Measurements from ENCODE around the gene ARL10.

Gene ARL10, protein sequence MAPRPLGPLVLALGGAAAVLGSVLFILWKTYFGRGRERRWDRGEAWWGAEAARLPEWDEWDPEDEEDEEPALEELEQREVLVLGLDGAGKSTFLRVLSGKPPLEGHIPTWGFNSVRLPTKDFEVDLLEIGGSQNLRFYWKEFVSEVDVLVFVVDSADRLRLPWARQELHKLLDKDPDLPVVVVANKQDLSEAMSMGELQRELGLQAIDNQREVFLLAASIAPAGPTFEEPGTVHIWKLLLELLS

DNA sequence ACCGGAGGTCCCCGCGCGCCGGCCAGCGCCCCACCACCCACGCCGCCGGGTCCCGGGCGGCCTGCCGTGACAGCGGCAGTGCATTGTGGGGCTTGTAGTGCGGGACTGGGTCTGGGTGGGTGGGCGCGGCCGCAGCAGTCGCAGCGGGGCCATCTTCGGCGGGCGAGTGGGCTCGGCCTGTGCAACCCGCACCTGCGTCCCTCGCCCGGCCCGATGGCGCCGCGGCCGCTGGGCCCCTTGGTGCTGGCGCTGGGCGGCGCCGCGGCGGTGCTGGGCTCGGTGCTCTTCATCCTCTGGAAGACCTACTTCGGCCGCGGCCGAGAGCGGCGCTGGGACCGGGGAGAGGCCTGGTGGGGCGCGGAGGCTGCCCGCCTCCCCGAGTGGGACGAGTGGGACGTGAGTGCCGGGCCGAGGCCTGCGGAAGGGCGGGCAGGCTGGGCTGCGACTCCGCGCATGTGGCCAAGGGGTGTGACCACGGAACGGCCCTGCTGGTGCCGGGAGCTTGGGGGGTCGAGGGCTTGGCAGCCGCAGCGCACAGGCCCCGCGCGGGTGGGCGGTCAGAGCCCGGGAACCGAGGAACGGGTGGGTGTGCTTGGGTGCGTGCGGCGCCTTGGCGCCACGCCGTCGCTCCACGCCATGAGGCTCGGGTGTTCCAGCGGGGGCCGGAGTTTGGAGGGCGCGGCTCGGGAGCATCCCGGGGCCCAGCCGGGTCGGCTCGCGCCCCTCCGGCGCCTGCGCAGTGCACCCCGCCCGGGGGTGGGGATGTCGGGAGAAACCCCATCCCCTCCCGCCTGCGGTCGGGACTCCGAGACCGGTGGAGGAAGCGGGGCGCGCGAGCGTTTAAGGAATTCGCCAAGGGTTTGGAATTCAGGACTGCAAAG, at the start of gene ARL10:
Gene ARL10 (plus strand): TSS at position 137 of the 881 bp plus-strand sequence. CDS start 77 bp downstream, at position 214.
- peak; percentile 57 for DNase-seq
- no peaks in the 10 kb centered on the region for H3K27me3 ChIP-seq (ENCODE audit: insufficient read depth, low read depth, severe bottlenecking)

GRCh38 chr5:176317534-176318374, 47.5 kb upstream of the ARL10 start:
- Histone ChIP-seq H3K4me3 (ENCODE audit: low read depth, low read length) (no peak overlapping the region), H3K9me3 (ENCODE audit: severe bottlenecking) (no peaks in the 10 kb centered on the region), H3K27ac (no peak overlapping the region), H3K36me3 (peaks cover 31% of the 10 kb centered on the region), H3K27me3 (ENCODE audit: insufficient read depth, low read depth, severe bottlenecking) (no peaks in the 10 kb centered on the region)
- TF ChIP-seq, protein P1, sequence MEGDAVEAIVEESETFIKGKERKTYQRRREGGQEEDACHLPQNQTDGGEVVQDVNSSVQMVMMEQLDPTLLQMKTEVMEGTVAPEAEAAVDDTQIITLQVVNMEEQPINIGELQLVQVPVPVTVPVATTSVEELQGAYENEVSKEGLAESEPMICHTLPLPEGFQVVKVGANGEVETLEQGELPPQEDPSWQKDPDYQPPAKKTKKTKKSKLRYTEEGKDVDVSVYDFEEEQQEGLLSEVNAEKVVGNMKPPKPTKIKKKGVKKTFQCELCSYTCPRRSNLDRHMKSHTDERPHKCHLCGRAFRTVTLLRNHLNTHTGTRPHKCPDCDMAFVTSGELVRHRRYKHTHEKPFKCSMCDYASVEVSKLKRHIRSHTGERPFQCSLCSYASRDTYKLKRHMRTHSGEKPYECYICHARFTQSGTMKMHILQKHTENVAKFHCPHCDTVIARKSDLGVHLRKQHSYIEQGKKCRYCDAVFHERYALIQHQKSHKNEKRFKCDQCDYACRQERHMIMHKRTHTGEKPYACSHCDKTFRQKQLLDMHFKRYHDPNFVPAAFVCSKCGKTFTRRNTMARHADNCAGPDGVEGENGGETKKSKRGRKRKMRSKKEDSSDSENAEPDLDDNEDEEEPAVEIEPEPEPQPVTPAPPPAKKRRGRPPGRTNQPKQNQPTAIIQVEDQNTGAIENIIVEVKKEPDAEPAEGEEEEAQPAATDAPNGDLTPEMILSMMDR (IDR thresholded peaks at IDR 0.05; ENCODE audit: low read depth, low read length): no peak
- no peak for DNase-seq

More for the DNA sequence above, at the start of gene ARL10:
- Histone ChIP-seq H3K36me3 (peaks cover 7% of the 10 kb centered on the region), H3K27ac (no peak within 1 kb of the TSS), H3K9me3 (ENCODE audit: severe bottlenecking) (no peaks in the 10 kb centered on the region), H3K4me3 (ENCODE audit: low read depth, low read length) (peak within 1 kb of the TSS; percentile 82)
- TF ChIP-seq, protein P1 (IDR thresholded peaks at IDR 0.05; ENCODE audit: low read depth, low read length): no peak

GRCh38 chr5:176319827-176320554, 45.3 kb upstream of the ARL10 start:
- no peak overlapping the region for H3K27ac ChIP-seq
- TF ChIP-seq, protein P1 (IDR thresholded peaks at IDR 0.05; ENCODE audit: low read depth, low read length): peak; percentile 33
- no peak overlapping the region for H3K4me3 ChIP-seq (ENCODE audit: low read depth, low read length)
- DNase-seq: no peak
- H3K9me3 ChIP-seq (ENCODE audit: severe bottlenecking): no peaks in the 10 kb centered on the region
- H3K27me3 ChIP-seq (ENCODE audit: insufficient read depth, low read depth, severe bottlenecking): no peaks in the 10 kb centered on the region
- H3K36me3 ChIP-seq: peaks cover 34% of the 10 kb centered on the region

DNA sequence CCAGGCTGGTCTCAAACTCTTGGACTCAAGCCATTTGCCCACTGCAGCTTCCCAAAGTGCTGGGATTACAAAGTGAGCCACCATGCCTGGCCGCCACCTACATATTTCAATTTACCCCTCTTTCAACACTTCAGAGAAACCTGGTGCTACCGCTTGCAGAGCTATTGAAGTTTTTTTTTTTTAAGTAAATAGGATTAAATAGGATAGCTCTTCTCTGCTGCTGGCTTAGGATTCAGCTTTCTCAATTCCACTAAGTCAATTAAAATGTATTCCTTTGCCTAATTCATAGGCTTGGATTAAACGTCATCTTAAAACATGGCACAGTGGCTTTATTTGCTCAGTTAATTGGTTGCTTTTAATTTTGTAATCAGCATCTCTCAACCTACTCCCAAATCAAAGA, 44.7 kb upstream of the ARL10 start:
- Histone ChIP-seq H3K27me3 (ENCODE audit: insufficient read depth, low read depth, severe bottlenecking) (no peaks in the 10 kb centered on the region), H3K36me3 (peaks cover 32% of the 10 kb centered on the region), H3K27ac (no peak overlapping the region), H3K4me3 (ENCODE audit: low read depth, low read length) (no peak overlapping the region), H3K9me3 (ENCODE audit: severe bottlenecking) (no peaks in the 10 kb centered on the region)
- peak; percentile 14 for DNase-seq
- TF ChIP-seq, protein P1 (IDR thresholded peaks at IDR 0.05; ENCODE audit: low read depth, low read length): no peak
